Measurements from ENCODE around the gene AGL. TPM values are rescaled to one million over a fixed set of nuclear protein-coding genes. Genes with fewer than 3 reads are reported as not detected.

The AGL gene
- total RNA-seq (2014; rRNA removed; shearing (Covaris generic)): 4.4 and 7.9 TPM in 2 replicates

DNA sequence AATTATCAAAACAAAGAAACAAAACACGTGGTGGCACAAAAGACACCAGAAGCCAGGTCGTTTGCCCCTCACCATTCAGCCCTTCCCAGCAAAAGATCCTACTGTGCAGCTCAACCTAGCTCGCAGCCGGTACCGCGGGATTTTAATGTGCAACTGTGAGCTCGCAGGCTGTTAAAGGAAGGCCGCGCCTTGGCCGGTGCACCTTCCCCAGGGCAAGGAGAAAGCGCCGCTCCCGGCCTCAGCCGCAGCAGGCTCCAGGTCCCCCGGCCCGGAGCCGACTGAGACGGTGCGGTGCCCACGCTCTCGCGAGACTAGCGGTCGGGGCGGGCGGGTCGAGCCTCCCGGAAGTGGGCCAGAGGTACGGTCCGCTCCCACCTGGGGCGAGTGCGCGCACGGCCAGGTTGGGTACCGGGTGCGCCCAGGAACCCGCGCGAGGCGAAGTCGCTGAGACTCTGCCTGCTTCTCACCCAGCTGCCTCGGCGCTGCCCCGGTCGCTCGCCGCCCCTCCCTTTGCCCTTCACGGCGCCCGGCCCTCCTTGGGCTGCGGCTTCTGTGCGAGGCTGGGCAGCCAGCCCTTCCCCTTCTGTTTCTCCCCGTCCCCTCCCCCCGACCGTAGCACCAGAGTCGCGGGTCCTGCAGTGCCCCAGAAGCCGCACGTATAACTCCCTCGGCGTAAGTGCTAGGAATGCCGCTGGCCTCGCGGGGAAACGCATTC lies at the start of gene AGL:
TSS of gene AGL (plus strand) at position 618 of the 715 bp plus-strand sequence. CDS start 682 bp downstream, outside the sequence.
- Histone ChIP-seq H3K27me3 (replicated peaks) (no peaks in the 10 kb centered on the region), H3K4me1 (replicated peaks) (peaks cover 3% of the 10 kb centered on the region), H3K9me3 (replicated peaks) (no peaks in the 10 kb centered on the region), H3K4me3 (peak within 1 kb of the TSS; percentile 87), H3K27ac (peak within 1 kb of the TSS; percentile 35), H3K36me3 (no peaks in the 10 kb centered on the region)
- peak; percentile 83 to 87 for DNase-seq (ENCODE audit: low read depth in 1 of 2, low spot score in 2 of 2)

DNA sequence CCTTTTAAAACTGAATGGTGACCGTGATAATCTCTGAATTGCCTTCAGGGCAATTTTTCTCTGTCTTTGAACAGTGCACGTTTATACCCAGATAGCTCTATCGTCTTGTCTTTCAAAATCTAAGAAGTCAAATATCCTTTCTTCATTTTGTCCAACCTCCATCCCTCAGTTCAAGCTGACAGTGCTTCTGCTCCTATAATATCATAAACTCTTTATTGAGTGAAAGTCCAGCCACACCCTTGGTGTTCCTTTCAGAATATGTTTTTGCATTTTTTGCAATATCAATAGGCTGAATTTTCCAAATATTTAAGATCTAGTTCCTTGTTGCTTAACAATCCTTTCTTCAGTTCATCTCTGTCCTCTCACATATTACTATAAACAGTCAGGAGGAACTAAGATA lies 48.6 kb upstream of the AGL start:
- Histone ChIP-seq H3K4me1 (replicated peaks) (no peaks in the 10 kb centered on the region), H3K36me3 (no peaks in the 10 kb centered on the region), H3K27ac (no peak overlapping the region), H3K4me3 (no peak overlapping the region), H3K27me3 (replicated peaks) (no peaks in the 10 kb centered on the region), H3K9me3 (replicated peaks) (no peaks in the 10 kb centered on the region)
- DNase-seq (ENCODE audit: low read depth in 1 of 2, low spot score in 2 of 2): no peak

DNA sequence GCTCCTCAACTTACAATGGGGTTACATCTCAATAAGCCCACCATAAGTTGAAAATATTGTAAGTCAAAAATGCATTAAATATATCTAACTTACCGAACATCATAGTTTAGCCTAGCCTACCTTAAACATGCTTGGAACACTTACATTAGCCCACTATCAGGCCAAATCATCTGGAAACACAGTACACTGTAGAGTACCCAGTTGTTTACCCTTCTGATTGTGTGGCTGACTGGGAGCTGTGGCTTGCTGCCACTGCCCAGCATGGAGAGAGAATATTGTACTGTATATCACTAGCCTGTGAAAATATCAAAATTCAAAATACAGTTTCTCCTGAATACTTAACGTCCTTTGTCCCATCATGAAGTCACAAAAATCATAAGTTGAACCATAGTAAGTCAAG lies 43.3 kb upstream of the AGL start:
- Histone ChIP-seq H3K27ac (no peak overlapping the region), H3K4me1 (replicated peaks) (peaks cover 10% of the 10 kb centered on the region), H3K27me3 (replicated peaks) (no peaks in the 10 kb centered on the region), H3K4me3 (no peak overlapping the region), H3K9me3 (replicated peaks) (no peaks in the 10 kb centered on the region), H3K36me3 (no peaks in the 10 kb centered on the region)
- DNase-seq (ENCODE audit: low read depth in 1 of 2, low spot score in 2 of 2): no peak

DNA sequence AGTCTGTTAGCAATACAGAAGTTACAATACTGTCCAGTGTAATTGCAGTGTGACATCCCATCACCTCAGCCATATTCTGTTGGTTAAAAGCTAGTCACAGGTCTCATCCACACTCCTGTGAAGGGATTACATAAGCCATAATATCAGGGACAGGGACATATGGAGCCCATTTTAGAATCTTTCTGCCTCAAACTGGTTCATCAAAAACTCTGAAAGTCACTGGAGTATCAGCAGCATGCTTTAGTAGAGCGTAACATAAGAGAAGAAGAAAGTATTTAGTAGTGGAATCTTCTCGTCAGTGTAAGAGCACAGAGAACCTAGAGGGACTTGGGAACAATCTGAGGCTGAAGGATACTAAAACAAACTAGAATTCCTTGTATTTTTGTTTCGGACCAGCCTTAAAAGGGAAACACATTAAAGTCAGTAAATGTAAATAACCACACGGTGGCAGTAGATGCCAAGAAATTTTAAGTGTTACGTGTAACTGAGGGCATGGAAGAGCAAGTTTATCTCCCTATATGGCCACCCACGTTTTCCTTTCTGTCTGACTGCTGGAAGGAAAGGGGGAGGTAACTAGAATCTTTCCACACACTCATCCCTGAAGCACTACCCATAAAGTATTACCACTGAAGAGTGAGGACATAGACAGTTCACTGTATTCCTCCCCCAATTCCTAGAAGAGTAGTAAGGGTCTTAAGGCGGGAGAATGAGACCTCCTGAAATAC lies 41.6 kb upstream of the AGL start:
- Histone ChIP-seq H3K36me3 (no peaks in the 10 kb centered on the region), H3K4me3 (no peak overlapping the region), H3K9me3 (replicated peaks) (no peaks in the 10 kb centered on the region), H3K27ac (no peak overlapping the region), H3K4me1 (replicated peaks) (peaks cover 10% of the 10 kb centered on the region), H3K27me3 (replicated peaks) (no peaks in the 10 kb centered on the region)
- peak; percentile 72 to 87 for DNase-seq (ENCODE audit: low read depth in 1 of 2, low spot score in 2 of 2)

DNA sequence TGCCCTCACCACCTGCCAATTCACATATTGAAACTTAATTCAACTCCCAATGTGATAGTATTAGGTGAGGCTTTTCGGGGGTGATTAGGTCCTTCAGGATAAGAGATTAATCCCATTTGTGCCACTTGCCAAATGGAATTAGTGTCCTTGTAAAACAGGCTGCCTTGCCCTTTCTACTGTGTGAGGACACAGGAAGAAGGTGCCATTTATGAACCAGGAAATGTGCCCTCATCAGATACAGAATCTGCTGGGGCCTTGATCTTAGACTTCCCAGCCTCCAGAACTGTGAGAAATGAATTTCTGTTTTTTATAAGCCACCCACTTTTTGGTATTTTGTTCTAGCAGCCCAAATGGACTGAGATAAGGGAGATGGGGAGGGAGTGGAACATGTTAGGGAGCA lies 39.1 kb upstream of the AGL start:
- H3K4me3 ChIP-seq: no peak overlapping the region
- no peaks in the 10 kb centered on the region for H3K36me3 ChIP-seq
- H3K4me1 ChIP-seq (replicated peaks): peaks cover 10% of the 10 kb centered on the region
- no peak overlapping the region for H3K27ac ChIP-seq
- H3K27me3 ChIP-seq (replicated peaks): no peaks in the 10 kb centered on the region
- H3K9me3 ChIP-seq (replicated peaks): no peaks in the 10 kb centered on the region
- DNase-seq (ENCODE audit: low read depth in 1 of 2, low spot score in 2 of 2): no peak

DNA sequence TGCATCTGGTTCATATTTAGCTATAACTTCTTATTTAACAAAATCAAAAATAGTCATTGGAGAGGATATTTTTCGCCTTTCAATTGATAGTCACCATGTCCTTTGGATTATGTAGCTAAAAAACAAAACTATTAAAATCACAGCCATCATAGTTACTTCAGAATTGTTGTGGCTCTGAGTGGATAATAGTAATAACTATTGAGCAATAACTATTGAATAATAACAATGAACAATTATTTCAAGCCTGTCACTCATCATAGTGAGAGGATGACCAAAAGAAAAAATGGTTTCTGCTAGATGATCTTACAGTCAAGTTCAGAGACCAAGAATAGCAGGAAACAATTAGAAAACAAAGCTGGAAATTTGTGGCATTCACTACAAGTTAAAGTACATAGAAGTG lies 38.4 kb upstream of the AGL start:
- Histone ChIP-seq H3K4me3 (no peak overlapping the region), H3K4me1 (replicated peaks) (peaks cover 10% of the 10 kb centered on the region), H3K36me3 (no peaks in the 10 kb centered on the region), H3K9me3 (replicated peaks) (no peaks in the 10 kb centered on the region), H3K27me3 (replicated peaks) (no peaks in the 10 kb centered on the region), H3K27ac (no peak overlapping the region)
- DNase-seq (ENCODE audit: low read depth in 1 of 2, low spot score in 2 of 2): no peak

DNA sequence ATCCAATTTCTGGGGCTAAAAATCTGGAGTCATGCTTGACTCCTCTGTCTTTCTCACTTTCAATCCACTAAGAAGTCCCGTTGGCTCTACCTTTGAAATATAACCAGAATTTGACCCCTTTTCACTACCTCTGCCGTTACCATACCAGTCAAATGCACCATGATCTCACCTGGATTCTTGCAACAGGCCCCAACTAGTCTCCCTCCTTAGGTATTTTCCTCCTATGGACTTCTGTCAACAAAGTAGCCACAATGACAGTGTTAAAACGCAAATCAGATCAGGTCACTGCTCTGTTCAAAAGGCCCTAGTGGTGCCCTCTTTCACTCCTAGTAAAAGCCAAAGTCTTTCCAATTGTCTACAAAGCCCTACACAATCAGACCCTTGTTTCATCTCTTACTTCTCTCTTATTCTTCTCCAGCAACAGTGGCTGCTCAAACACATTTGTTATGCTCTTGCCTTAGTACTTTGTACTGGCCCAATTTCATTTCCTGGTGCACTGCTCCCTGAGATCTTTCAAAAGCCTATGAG lies 35.7 kb upstream of the AGL start:
- DNase-seq (ENCODE audit: low read depth in 1 of 2, low spot score in 2 of 2): no peak
- no peaks in the 10 kb centered on the region for H3K4me1 ChIP-seq (replicated peaks)
- no peaks in the 10 kb centered on the region for H3K36me3 ChIP-seq
- no peak overlapping the region for H3K4me3 ChIP-seq
- H3K27ac ChIP-seq: no peak overlapping the region
- no peaks in the 10 kb centered on the region for H3K9me3 ChIP-seq (replicated peaks)
- H3K27me3 ChIP-seq (replicated peaks): no peaks in the 10 kb centered on the region

DNA sequence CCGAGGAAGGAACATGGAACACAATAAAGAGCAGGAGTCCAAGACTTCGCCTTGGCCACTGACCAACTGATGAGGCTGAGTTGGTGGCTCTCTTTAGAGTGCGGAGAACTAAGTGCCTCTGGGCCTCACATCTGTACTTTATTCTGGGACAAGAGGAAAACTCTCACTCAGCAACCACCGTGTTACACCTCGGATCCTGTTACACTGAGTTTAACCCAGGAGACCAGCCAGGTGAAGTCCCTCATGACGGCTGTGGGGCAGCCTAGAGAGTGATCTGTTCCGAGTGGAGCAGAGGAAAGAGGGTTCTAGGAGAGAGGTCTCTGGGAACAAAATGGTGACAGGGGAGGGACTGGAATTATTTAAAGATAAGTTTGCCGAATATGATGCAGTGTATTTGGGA lies 33.5 kb upstream of the AGL start:
- no peak overlapping the region for H3K4me3 ChIP-seq
- no peaks in the 10 kb centered on the region for H3K4me1 ChIP-seq (replicated peaks)
- H3K27me3 ChIP-seq (replicated peaks): no peaks in the 10 kb centered on the region
- H3K27ac ChIP-seq: no peak overlapping the region
- no peak for DNase-seq (ENCODE audit: low read depth in 1 of 2, low spot score in 2 of 2)
- no peaks in the 10 kb centered on the region for H3K36me3 ChIP-seq
- no peaks in the 10 kb centered on the region for H3K9me3 ChIP-seq (replicated peaks)

DNA sequence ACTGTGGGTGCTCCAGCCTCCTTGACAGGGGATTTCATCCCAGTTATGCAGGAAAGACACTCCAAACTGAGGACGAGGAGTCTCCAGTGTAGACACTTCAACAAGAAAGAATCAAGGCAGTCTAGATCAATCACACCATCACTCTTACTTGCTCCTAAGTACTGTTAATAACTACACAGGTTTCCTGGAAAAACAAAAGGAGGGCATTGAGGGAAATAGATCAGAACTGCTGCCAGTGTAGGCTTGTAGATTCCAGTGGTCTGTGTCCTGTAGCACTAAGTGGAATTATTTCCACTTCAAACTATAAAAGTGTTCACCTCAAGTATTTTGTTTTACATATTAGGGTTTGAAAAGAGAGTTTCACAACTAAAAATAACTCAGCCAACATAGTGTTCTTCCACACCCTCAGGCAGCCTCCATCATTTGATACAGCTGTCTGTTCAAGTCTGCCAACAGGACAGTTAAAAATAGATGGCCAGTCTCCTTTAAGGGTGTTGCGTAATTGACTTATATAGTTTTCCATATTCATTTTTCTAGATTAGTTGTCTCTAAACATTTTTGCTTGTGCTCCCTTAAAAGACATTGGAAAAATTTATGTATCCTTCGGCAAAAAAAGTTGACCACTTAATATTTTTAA lies 32.0 kb upstream of the AGL start:
- H3K9me3 ChIP-seq (replicated peaks): no peaks in the 10 kb centered on the region
- H3K36me3 ChIP-seq: no peaks in the 10 kb centered on the region
- no peaks in the 10 kb centered on the region for H3K27me3 ChIP-seq (replicated peaks)
- no peaks in the 10 kb centered on the region for H3K4me1 ChIP-seq (replicated peaks)
- DNase-seq (ENCODE audit: low read depth in 1 of 2, low spot score in 2 of 2): no peak
- H3K27ac ChIP-seq: no peak overlapping the region
- H3K4me3 ChIP-seq: no peak overlapping the region

DNA sequence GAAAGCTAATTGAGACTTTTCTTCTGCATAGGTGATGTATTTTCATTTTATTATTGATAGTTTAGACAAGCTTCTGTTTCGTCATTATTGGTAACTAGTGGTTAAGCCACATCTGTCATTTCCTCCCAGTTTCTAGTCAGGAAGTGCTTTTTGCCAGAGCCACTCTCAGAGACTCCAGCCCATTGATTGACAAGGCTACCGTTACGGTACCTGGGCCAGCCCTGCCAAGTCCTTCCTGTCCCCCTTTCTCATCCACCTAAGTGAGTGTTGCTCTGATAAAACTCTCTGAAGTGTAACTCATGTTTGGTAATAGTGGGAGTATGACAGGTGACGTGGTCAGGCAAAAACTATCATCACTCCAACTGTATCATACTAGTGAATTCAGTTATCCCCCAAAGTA lies 29.6 kb upstream of the AGL start:
- H3K36me3 ChIP-seq: no peaks in the 10 kb centered on the region
- no peak overlapping the region for H3K4me3 ChIP-seq
- H3K9me3 ChIP-seq (replicated peaks): no peaks in the 10 kb centered on the region
- no peak for DNase-seq (ENCODE audit: low read depth in 1 of 2, low spot score in 2 of 2)
- no peak overlapping the region for H3K27ac ChIP-seq
- H3K27me3 ChIP-seq (replicated peaks): no peaks in the 10 kb centered on the region
- no peaks in the 10 kb centered on the region for H3K4me1 ChIP-seq (replicated peaks)

DNA sequence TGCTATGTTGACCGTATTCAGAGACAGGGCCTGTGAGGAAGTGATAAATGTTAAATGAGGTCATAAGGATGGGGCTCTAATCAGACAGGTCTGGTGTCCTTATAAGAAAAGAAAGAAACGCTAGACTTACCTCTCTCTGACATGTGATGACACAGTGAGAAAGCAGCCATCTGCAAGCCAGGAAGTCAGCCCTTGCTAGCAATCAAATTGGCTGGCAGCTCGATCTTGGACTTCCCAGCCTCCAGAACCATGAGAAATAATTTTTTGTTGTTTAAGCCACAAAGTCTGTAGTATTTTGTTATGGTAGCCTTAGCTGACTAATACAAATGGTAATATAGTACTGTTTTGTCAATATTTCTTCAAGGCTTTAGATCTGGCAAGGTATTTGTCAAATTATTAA lies 25.1 kb upstream of the AGL start:
- Histone ChIP-seq H3K36me3 (no peaks in the 10 kb centered on the region), H3K27ac (no peak overlapping the region), H3K9me3 (replicated peaks) (no peaks in the 10 kb centered on the region), H3K4me3 (no peak overlapping the region), H3K4me1 (replicated peaks) (no peaks in the 10 kb centered on the region), H3K27me3 (replicated peaks) (no peaks in the 10 kb centered on the region)
- no peak for DNase-seq (ENCODE audit: low read depth in 1 of 2, low spot score in 2 of 2)

DNA sequence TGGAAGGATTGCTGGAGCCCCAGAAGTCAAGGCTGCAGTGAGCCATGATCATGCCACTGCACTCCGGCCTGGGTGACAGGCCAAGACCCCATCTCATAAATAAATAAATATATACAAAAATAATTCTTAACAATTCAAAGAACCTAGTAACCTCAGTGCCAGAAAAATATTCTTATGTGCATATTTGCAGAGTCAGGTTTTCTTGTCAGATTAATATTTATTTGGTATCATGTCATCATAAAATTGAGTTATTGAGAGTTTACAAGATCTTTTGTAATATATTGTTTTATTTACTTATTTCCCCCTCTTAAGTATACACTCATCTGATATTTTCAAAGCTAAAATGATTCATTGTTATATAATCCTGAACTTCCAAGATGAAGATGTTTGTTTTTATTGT lies 24.5 kb upstream of the AGL start:
- no peak overlapping the region for H3K27ac ChIP-seq
- no peaks in the 10 kb centered on the region for H3K36me3 ChIP-seq
- no peak overlapping the region for H3K4me3 ChIP-seq
- no peak for DNase-seq (ENCODE audit: low read depth in 1 of 2, low spot score in 2 of 2)
- no peaks in the 10 kb centered on the region for H3K4me1 ChIP-seq (replicated peaks)
- no peaks in the 10 kb centered on the region for H3K27me3 ChIP-seq (replicated peaks)
- no peaks in the 10 kb centered on the region for H3K9me3 ChIP-seq (replicated peaks)

DNA sequence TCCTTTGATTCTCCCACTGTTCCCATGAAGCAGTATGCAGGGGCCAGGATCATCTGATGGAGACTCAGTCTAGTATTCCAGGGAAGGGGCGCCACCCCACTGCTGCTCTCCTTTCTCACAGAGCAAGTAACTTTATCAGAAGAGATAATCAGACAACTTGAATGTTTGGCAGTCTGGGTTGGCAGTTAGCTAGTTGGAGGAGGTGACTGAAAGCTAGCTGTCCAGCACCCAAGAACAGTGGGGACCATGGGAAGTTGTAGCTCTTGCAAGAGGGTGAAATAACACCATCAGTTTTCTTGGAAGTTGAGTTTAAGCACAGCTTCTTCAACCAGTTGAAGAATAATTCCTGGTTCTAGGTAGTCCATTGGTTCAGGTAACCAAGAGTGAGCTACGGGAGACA lies 22.2 kb upstream of the AGL start:
- Histone ChIP-seq H3K27ac (no peak overlapping the region), H3K9me3 (replicated peaks) (no peaks in the 10 kb centered on the region), H3K36me3 (no peaks in the 10 kb centered on the region), H3K4me3 (no peak overlapping the region), H3K27me3 (replicated peaks) (no peaks in the 10 kb centered on the region), H3K4me1 (replicated peaks) (no peaks in the 10 kb centered on the region)
- no peak for DNase-seq (ENCODE audit: low read depth in 1 of 2, low spot score in 2 of 2)

DNA sequence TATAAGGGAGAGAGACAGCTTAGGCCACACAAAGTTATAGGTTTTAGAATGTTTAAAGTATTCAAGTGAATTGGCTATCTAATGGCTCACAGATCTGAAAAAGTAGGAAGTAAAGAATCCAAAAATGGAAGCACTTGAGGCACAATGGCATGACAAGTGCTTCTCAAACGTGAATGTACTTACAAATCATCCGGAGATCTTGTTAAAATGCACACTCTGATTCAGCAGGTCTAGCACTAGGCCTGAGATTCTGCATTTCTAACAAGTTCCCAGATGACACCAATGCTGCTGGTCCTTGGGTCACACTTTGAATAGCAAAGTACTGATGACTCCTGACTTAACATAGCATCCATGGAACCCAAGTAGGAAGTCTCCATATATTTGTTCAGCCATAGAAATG lies 20.9 kb upstream of the AGL start:
- Histone ChIP-seq H3K4me1 (replicated peaks) (no peaks in the 10 kb centered on the region), H3K27ac (no peak overlapping the region), H3K27me3 (replicated peaks) (no peaks in the 10 kb centered on the region), H3K36me3 (no peaks in the 10 kb centered on the region), H3K9me3 (replicated peaks) (no peaks in the 10 kb centered on the region), H3K4me3 (no peak overlapping the region)
- DNase-seq (ENCODE audit: low read depth in 1 of 2, low spot score in 2 of 2): no peak
